Measurements from ENCODE around the gene ASIC4.
A peak's percentile ranks its signal among the peaks of the same experiment; 100 is the strongest.

The ASIC4 gene

GRCh38 chr2:219515874-219516629 is 1.8 kb downstream of the ASIC4 start:
- no peak for DNase-seq (ENCODE audit: low read depth in 2 of 2)

- DNase-seq (ENCODE audit: low read depth in 2 of 2), result no peak
These were observed 2.6 kb downstream of the ASIC4 start for GRCh38 chr2:219516888-219517287.

- no peak for DNase-seq (ENCODE audit: low read depth in 2 of 2)
These were observed 3.9 kb downstream of the ASIC4 start for GRCh38 chr2:219517954-219518778.

- no peak for DNase-seq (ENCODE audit: low read depth in 2 of 2)
These were observed 5.2 kb downstream of the ASIC4 start for GRCh38 chr2:219519526-219519916.

- DNase-seq (ENCODE audit: low read depth in 2 of 2), result no peak
These were observed 5.8 kb downstream of the ASIC4 start for GRCh38 chr2:219520079-219520478.

- no peak for DNase-seq (ENCODE audit: low read depth in 2 of 2)
These were observed 7.0 kb downstream of the ASIC4 start for GRCh38 chr2:219521066-219521880.

GRCh38 chr2:219522111-219523030 is 8.1 kb downstream of the ASIC4 start:
- no peak for DNase-seq (ENCODE audit: low read depth in 2 of 2)

- no peak for DNase-seq (ENCODE audit: low read depth in 2 of 2)
These were observed 8.9 kb downstream of the ASIC4 start for GRCh38 chr2:219523031-219523671.

GRCh38 chr2:219524817-219525216 is 10.5 kb downstream of the ASIC4 start:
- DNase-seq (ENCODE audit: low read depth in 2 of 2), result no peak

- DNase-seq (ENCODE audit: low read depth in 2 of 2), result no peak
These were observed 11.4 kb downstream of the ASIC4 start for GRCh38 chr2:219525533-219526232.

- no peak for DNase-seq (ENCODE audit: low read depth in 2 of 2)
These were observed 12.2 kb downstream of the ASIC4 start for GRCh38 chr2:219526320-219527075.

GRCh38 chr2:219527076-219527394 is 12.8 kb downstream of the ASIC4 start:
- no peak for DNase-seq (ENCODE audit: low read depth in 2 of 2)

GRCh38 chr2:219527472-219527871 is 13.2 kb downstream of the ASIC4 start:
- no peak for DNase-seq (ENCODE audit: low read depth in 2 of 2)

- peak; percentile 74 to 75 for DNase-seq (ENCODE audit: low read depth in 2 of 2)
These were observed 16.0 kb downstream of the ASIC4 start for GRCh38 chr2:219530048-219530963.

- no peak for DNase-seq (ENCODE audit: low read depth in 2 of 2)
These were observed 17.5 kb downstream of the ASIC4 start for GRCh38 chr2:219531639-219532377.

GRCh38 chr2:219532378-219532649 is 18.0 kb downstream of the ASIC4 start:
- DNase-seq (ENCODE audit: low read depth in 2 of 2), result no peak

GRCh38 chr2:219533930-219534661 is 19.8 kb downstream of the ASIC4 start:
- DNase-seq (ENCODE audit: low read depth in 2 of 2), result no peak

Data from stimulated activated CD8-positive, alpha-beta memory T cell treated with anti-CD3 and anti-CD28 coated beads, Interleukin-2, amount 100 ng/mL, for 48 hours (primary cell).